Adrenal gland (tissue), 12 donors: ENCODE measurements around the gene PHLDB1. TPM values are rescaled to one million over a fixed set of nuclear protein-coding genes. Genes with fewer than 3 reads are reported as not detected.

Experiments
- DNase-seq, 7 donors: peaks; one replicate each; pipeline ENCODE4 v3.0.0-alpha.2; 2019 to 2020
- H3K27ac ChIP-seq, 5 donors: fragments of 200-600 bp; sonication (generic) in 4 of 5; 1 replicate in 3 of 5; 2 replicates in 2 of 5; pipeline versions ENCODE4 v1.5.1 to v1.8.0; 2016 to 2020; ENCODE audit warnings: mild to moderate bottlenecking in 1 of 5
- H3K27me3 ChIP-seq: fragments of 200-600 bp; 2 replicates; pipeline ENCODE4 v1.8.0; 2021
- H3K36me3 ChIP-seq, 2 donors: fragments of 200-600 bp; replicated peaks in 1 of 2; 1 replicate in 1 of 2; 2 replicates in 1 of 2; pipeline versions ENCODE4 v1.5.1 to v1.8.0; 2018 to 2022
- H3K4me1 ChIP-seq, 2 donors: fragments of 200-600 bp; replicated peaks in 1 of 2; 1 replicate in 1 of 2; 2 replicates in 1 of 2; pipeline versions ENCODE4 v1.5.1 to v1.8.0; 2018 to 2021
- H3K4me3 ChIP-seq, 4 donors: fragments of 200-600 bp; sonication (generic) in 3 of 4; one replicate each; pipeline ENCODE4 v1.5.1; 2016 to 2018
- H3K9me3 ChIP-seq, 3 donors: fragments of 200-600 bp; sonication (generic) in 1 of 3; replicated peaks in 1 of 3; 1 replicate in 2 of 3; 2 replicates in 1 of 3; pipeline versions ENCODE4 v1.5.1 to v1.8.0; 2016 to 2021
- CTCF ChIP-seq, 6 experiments: fragments of 450-650 bp in 4 of 6; fragments of 200-600 bp in 2 of 6; sonication (generic) in 1 of 6; IDR thresholded peaks; 1 replicate in 5 of 6; 2 replicates in 1 of 6; pipeline versions ENCODE4 v1.5.1 to v1.8.0; 2016 to 2021; ENCODE audit warnings: antibody characterized with exemption in 6 of 6, mild to moderate bottlenecking in 2 of 6, moderate library complexity in 1 of 6
- POLR2A ChIP-seq, 2 donors: fragments of 450-650 bp; IDR thresholded peaks; one replicate each; pipeline ENCODE4 v1.6.1; 2017; ENCODE audit warnings: antibody characterized with exemption in 2 of 2, mild to moderate bottlenecking in 2 of 2, moderate library complexity in 1 of 2
- WGBS, 4 donors: extraction: QIAGEN DNeasy Blood & Tissue Kit in 2 of 4; methylation state at CpG; one replicate each; pipeline versions ENCODE4 v1.1.5 to v1.1.7; 2013 to 2017; 5-methylcytosine and 5-hydroxymethylcytosine counted together
- intact Hi-C, 2 donors: fragments of 100-400 bp; cut with DNase I; formaldehyde crosslinking; loops; one replicate each; pipeline versions ENCODE4 v1.14.1 to v1.15.0; 2022 to 2023
- polyA plus RNA-seq, 3 donors: library from polyadenylated mRNA; stranded (reverse); fragments of 200-250 nt in 2 of 3; fragments of 350-450 nt in 1 of 3; fragmentation: Illumina TruSeq in 1 of 3; extraction: RNeasy Lipid Tissue Mini Kit (QIAGEN cat#74804) in 1 of 3; gene quantifications; one replicate each; pipeline ENCODE4 v1.2.3, GENCODE V29; 2013 to 2014
- total RNA-seq, 9 donors: library from RNA; depleted of rRNA in 4 of 9; stranded (reverse); fragments of >200 nt in 4 of 9; fragments of 120-200 nt in 1 of 9; fragmentation: NEBNext Ultra II Directional in 1 of 9; extraction: Animal tissue kit (Norgen Biotek cat#: 25700) in 1 of 9; gene quantifications; one replicate each; pipeline versions ENCODE4 v1.1.0 to v1.2.4, GENCODE V29; 2013 to 2023
- donor health status: healthy with polysubstance abuse.
- donor health status: Bipolar disorder and iron deficiency.
- donor health status: DM: yes; HTN: yes; CAD: no.
- donor health status: DM: no; HTN: no; CAD: no.
- donor health status: DM: no; HTN: no; CAD: no.
- donor health status: DM: yes; HTN: yes; CAD: no.

The PHLDB1 gene
- total and polyA plus RNA-seq, 12 donors: 20.7 to 207 (median 80.2) TPM

- 63 to 94% (median 82%) methylated on average over 2 to 7 of the region's 7 CpGs for WGBS, 4 donors
- no peak overlapping the region for H3K27ac ChIP-seq
These were observed 53.4 kb downstream of the PHLDB1 start for GRCh38 chr11:118660681-118661424.

GRCh38 chr11:118661425-118662301, 54.2 kb downstream of the PHLDB1 start:
- H3K27me3 ChIP-seq: no peaks in the 10 kb centered on the region
- peaks cover 0 to 8% of the 10 kb centered on the region in 2 donors for H3K36me3 ChIP-seq
- no peak overlapping the region for H3K4me3 ChIP-seq
- no peaks in the 10 kb centered on the region for H3K9me3 ChIP-seq
- WGBS, 4 donors: 87 to 92% (median 88%) methylated on average over 8 to 19 of the region's 19 CpGs
- intact Hi-C loops: no loop called here
- TF ChIP-seq POLR2A (IDR thresholded peaks at IDR 0.05) (no peak), CTCF (IDR thresholded peaks at IDR 0.05) (no peak)
- H3K27ac ChIP-seq: no peak overlapping the region
- H3K4me1 ChIP-seq: peaks cover 0 to 4% of the 10 kb centered on the region in 2 donors
- DNase-seq: peak in 1 of 7 donors; percentile 51

More at GRCh38 chr11:118660681-118661424, 53.4 kb downstream of the PHLDB1 start:
- H3K36me3 ChIP-seq: peaks cover 0 to 16% of the 10 kb centered on the region in 2 donors
- peak in 1 of 7 donors; percentile 51 for DNase-seq
- intact Hi-C loops: no loop called here
- H3K4me3 ChIP-seq: no peak overlapping the region
- TF ChIP-seq CTCF (IDR thresholded peaks at IDR 0.05): no peak
- TF ChIP-seq POLR2A (IDR thresholded peaks at IDR 0.05): no peak
- no peaks in the 10 kb centered on the region for H3K27me3 ChIP-seq
- H3K9me3 ChIP-seq: no peaks in the 10 kb centered on the region
- H3K4me1 ChIP-seq: peaks cover 0 to 4% of the 10 kb centered on the region in 2 donors

- DNase-seq: no peak
- Histone ChIP-seq H3K4me1 (peaks cover 0 to 4% of the 10 kb centered on the region in 2 donors), H3K9me3 (no peaks in the 10 kb centered on the region), H3K36me3 (no peaks in the 10 kb centered on the region), H3K4me3 (no peak overlapping the region), H3K27ac (no peak overlapping the region), H3K27me3 (no peaks in the 10 kb centered on the region)
- WGBS, 4 donors: 65 to 87% (median 81%) methylated on average over 6 to 8 of the region's 8 CpGs
- intact Hi-C loops: no loop called here
- TF ChIP-seq POLR2A (IDR thresholded peaks at IDR 0.05) (no peak), CTCF (IDR thresholded peaks at IDR 0.05) (no peak)
These were observed 55.2 kb downstream of the PHLDB1 start for GRCh38 chr11:118662401-118663271.
